Endothelial cell of umbilical vein (primary cell): Measurements from ENCODE around the gene BACH2. TPM values are rescaled to one million over a fixed set of nuclear protein-coding genes. Genes with fewer than 3 reads are reported as not detected.

Experiments used
- BruUV-seq: library from RNA; stranded (reverse); fragments of 400-500 nt; replicated peaks from 2 replicates; lab custom pipeline; 2021; lab: Mats Ljungman, UMichigan
- CTCF ChIA-PET: fragments of 300-600, 350-600 bp; sonication (Branson Sonifier 250); formaldehyde crosslinking; loops from one replicate; lab custom pipeline; 2021; ENCODE audit warnings: antibody characterized with exemption, inconsistent platforms; lab: Charles Lee
- POLR2A ChIA-PET: fragments of 300-600, 350-600 bp; sonication (Branson Sonifier 250); formaldehyde crosslinking; loops from one replicate; lab custom pipeline; 2021; ENCODE audit warnings: antibody characterized with exemption, inconsistent platforms; lab: Charles Lee
- DNase-seq: peaks from one replicate; pipeline ENCODE4 v3.0.0-alpha.2; 2011; ENCODE audit warnings: low read depth, low spot score
- FAIRE-seq: peaks from 2 replicates; lab custom pipeline; 2011; peaks lifted over from hg19 to GRCh38; lab: Jason Lieb, UNC
- H2AFZ ChIP-seq: 2 replicates; pipeline ENCODE4 v1.6.0; 2012; ENCODE audit warnings: low read depth, low read length, control low read depth, inconsistent platforms
- H3K27ac ChIP-seq: 2 replicates; pipeline ENCODE4 v1.5.1; 2011; ENCODE audit warnings: low read depth, mild to moderate bottlenecking, control low read depth, low read length, moderate library complexity; ENCODE audit not compliant: insufficient read depth
- H3K27me3 ChIP-seq, 2 experiments: 2 replicates each; pipeline versions ENCODE4 v1.6.0 to v1.6.1; 2011; ENCODE audit warnings: low read length in 2 of 2, mixed read lengths in 1 of 2; ENCODE audit not compliant: control insufficient read depth in 2 of 2, insufficient read depth in 2 of 2
- H3K36me3 ChIP-seq, 2 experiments: 2 replicates in 1 of 2; 3 replicates in 1 of 2; pipeline ENCODE4 v1.5.1; 2011; ENCODE audit warnings: low read length in 2 of 2, mild to moderate bottlenecking in 1 of 2, moderate library complexity in 1 of 2; ENCODE audit not compliant: control insufficient read depth in 2 of 2, insufficient read depth in 2 of 2; ENCODE audit errors: extremely low read depth in 1 of 2
- H3K4me1 ChIP-seq: 3 replicates; pipeline ENCODE4 v1.5.1; 2011; ENCODE audit warnings: mild to moderate bottlenecking, low read length; ENCODE audit not compliant: control insufficient read depth, insufficient read depth; ENCODE audit errors: extremely low read depth
- H3K4me2 ChIP-seq: 2 replicates; pipeline ENCODE4 v1.6.1; 2011; ENCODE audit warnings: low read length, control low read depth, mixed read lengths; ENCODE audit not compliant: insufficient read depth
- H3K4me3 ChIP-seq, 3 experiments: fragments of 200-600 bp in 1 of 3; sonication (generic), shearing (Covaris generic) in 1 of 3; replicated peaks in 1 of 3; 2 replicates each; pipeline ENCODE4 v1.5.1; 2011 to 2016; ENCODE audit warnings: control low read depth in 3 of 3, low read length in 3 of 3, mild to moderate bottlenecking in 2 of 3, inconsistent platforms in 1 of 3, low read depth in 1 of 3, moderate library complexity in 1 of 3; ENCODE audit not compliant: insufficient read depth in 1 of 3
- H3K79me2 ChIP-seq: 2 replicates; pipeline ENCODE4 v1.6.0; 2012; ENCODE audit warnings: low read length, inconsistent platforms; ENCODE audit not compliant: control insufficient read depth, insufficient read depth
- H3K9ac ChIP-seq: replicated peaks from 2 replicates; pipeline ENCODE3; 2011; ENCODE audit warnings: low read length, control low read depth; ENCODE audit not compliant: insufficient read depth; ENCODE audit errors: extremely low read depth
- H3K9me1 ChIP-seq: replicated peaks from 3 replicates; pipeline ENCODE4 v1.6.0; 2011; ENCODE audit warnings: mild to moderate bottlenecking, low read length; ENCODE audit not compliant: control insufficient read depth, insufficient read depth; ENCODE audit errors: extremely low read depth
- H3K9me3 ChIP-seq: replicated peaks from 2 replicates; pipeline ENCODE4 v1.5.1; 2012; ENCODE audit warnings: low read length, inconsistent platforms; ENCODE audit not compliant: control insufficient read depth, insufficient read depth
- H4K20me1 ChIP-seq: replicated peaks from 2 replicates; pipeline ENCODE3; 2011; ENCODE audit warnings: mild to moderate bottlenecking, low read length; ENCODE audit not compliant: control insufficient read depth, insufficient read depth; ENCODE audit errors: extremely low read depth
- CTCF ChIP-seq, 2 donors: IDR thresholded peaks; 1 replicate in 1 of 2; 2 replicates in 1 of 2; pipeline ENCODE4 v1.5.1; 2011; ENCODE audit warnings: low read length in 2 of 2, mild to moderate bottlenecking in 2 of 2, moderate library complexity in 2 of 2, control low read depth in 1 of 2, inconsistent platforms in 1 of 2, low read depth in 1 of 2; ENCODE audit not compliant: insufficient read depth in 1 of 2; ENCODE audit errors: extremely low read depth in 1 of 2
- EZH2 ChIP-seq: IDR thresholded peaks from 2 replicates; pipeline ENCODE4 v1.6.1; 2012; ENCODE audit warnings: borderline replicate concordance, low read depth, mild to moderate bottlenecking, moderate library complexity, low read length, inconsistent platforms; ENCODE audit not compliant: severe bottlenecking
- FOS ChIP-seq: IDR thresholded peaks from 2 replicates; pipeline ENCODE4 v1.6.1; 2011; ENCODE audit warnings: mild to moderate bottlenecking, low read length, moderate library complexity, borderline replicate concordance; ENCODE audit not compliant: insufficient read depth
- GATA2 ChIP-seq: IDR thresholded peaks from 2 replicates; pipeline ENCODE4 v1.7.0; 2011; ENCODE audit warnings: low read depth, mild to moderate bottlenecking, moderate library complexity, mixed read lengths, low read length; ENCODE audit not compliant: insufficient read length, insufficient read depth
- JUN ChIP-seq: IDR thresholded peaks from 2 replicates; pipeline ENCODE4 v1.6.1; 2011; ENCODE audit warnings: borderline replicate concordance, low read depth; ENCODE audit not compliant: insufficient read length, insufficient read depth
- MAX ChIP-seq: IDR thresholded peaks from 2 replicates; pipeline ENCODE4 v1.6.1; 2011; ENCODE audit not compliant: insufficient read depth, insufficient read length
- MYC ChIP-seq: IDR thresholded peaks from one replicate; pipeline ENCODE4 v1.6.1; 2011; ENCODE audit warnings: mild to moderate bottlenecking, low read depth, low read length
- POLR2A ChIP-seq: IDR thresholded peaks from 2 replicates; pipeline ENCODE4 v1.6.1; 2012; ENCODE audit warnings: low read depth, mild to moderate bottlenecking, control low read depth, low read length
- POLR2AphosphoS5 ChIP-seq: IDR thresholded peaks from 2 replicates; pipeline ENCODE4 v1.6.1; 2012; ENCODE audit warnings: low read depth, mild to moderate bottlenecking, control low read depth, low read length, moderate library complexity; ENCODE audit not compliant: insufficient read depth
- dilution Hi-C: fragments of 300-500 bp; cut with MboI; formaldehyde crosslinking; loops from one replicate; pipeline ENCODE4 v1.15.0; 2019; ENCODE audit warnings: low sequenced_read_pairs; ENCODE audit not compliant: extremely low pct_ligation_motif_present
- intact Hi-C: fragments of 100-400 bp; cut with micrococcal nuclease; formaldehyde crosslinking; loops from one replicate; pipeline ENCODE4 v1.10.0; 2022
- polyA plus RNA-seq, 4 experiments: library from polyadenylated mRNA; depleted of rRNA in 3 of 4; stranded (reverse) in 3 of 4; unstranded in 1 of 4; fragments of >200 nt; gene quantifications; 2 replicates each; pipeline versions ENCODE4 v1.2.1 to v1.2.3, GENCODE V29; 2011 to 2012; ENCODE audit warnings: missing spikeins in 1 of 4
- total RNA-seq: library from RNA; stranded (reverse); gene quantifications from 2 replicates; pipeline ENCODE4 v1.2.3, GENCODE V29; 2021

Gene BACH2
- total and polyA plus RNA-seq, 2 donors (not counting 3 experiments of a cell fraction or from before 2014, with no cell fraction given) = 1.7 to 5.6 TPM

DNA sequence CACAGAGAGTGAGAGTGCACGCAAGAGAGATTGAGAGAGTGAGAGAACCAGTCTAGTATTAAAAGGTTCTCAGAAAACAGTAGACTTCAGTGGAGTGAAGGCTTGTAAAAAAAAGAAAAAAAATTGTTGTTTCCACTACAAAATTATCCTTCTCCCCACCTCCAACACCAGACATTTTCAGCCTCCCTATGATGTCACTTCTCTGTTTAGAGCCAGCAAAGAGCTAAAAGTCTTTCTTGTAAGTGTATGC is 77.8 kb downstream of the BACH2 start:
- Histone ChIP-seq H3K9me1 (no peaks in the 10 kb centered on the region), H3K27ac (peak overlapping the region; percentile 99), H3K4me1 (peaks cover 48% of the 10 kb centered on the region), H3K79me2 (no peaks in the 10 kb centered on the region), H3K27me3 (no peaks in the 10 kb centered on the region), H4K20me1 (no peaks in the 10 kb centered on the region), H3K36me3 (no peaks in the 10 kb centered on the region), H3K4me2 (peak overlapping the region; percentile 86), H3K9me3 (no peaks in the 10 kb centered on the region), H3K9ac (peak overlapping the region; percentile 92), H2AFZ (peak overlapping the region; percentile 74), H3K4me3 (peak overlapping the region in 1 of 3 experiments; percentile 23)
- no peak for DNase-seq
- ChIA-PET POLR2A (interaction anchor here (0.7 to 1.2 kb wide), 7 partner anchors 12 to 252 kb away, joined by 3 to 7 read pairs (median 5); no protein-coding TSS in a partner anchor), CTCF (interaction anchor here (0.7 to 2.9 kb wide), 13 partner anchors 9 to 278 kb away, joined by 3 to 16 read pairs (median 5); no protein-coding TSS in a partner anchor)
- FAIRE-seq = no peak
- intact Hi-C loops (loop anchor here (1.0 to 5.0 kb wide), 13 partner anchors 12 to 1137 kb away; partner anchors contain the start of genes BACH2, MAP3K7 and PNRC1), dilution Hi-C loops (no loop called here)
- no TSS peak for BruUV-seq
- no peak for TF ChIP-seq MYC
- TF ChIP-seq MAX = no peak
- TF ChIP-seq EZH2 = no peak
- TF ChIP-seq POLR2AphosphoS5 = no peak
- TF ChIP-seq GATA2 = no peak
- TF ChIP-seq CTCF (IDR thresholded peaks at IDR 0.05; ENCODE audit: extremely low read depth in 1 of 2, insufficient read depth in 1 of 2, low read depth in 1 of 2, low read length in 2 of 2) = no peak
- TF ChIP-seq FOS = no peak
- TF ChIP-seq JUN = no peak
- no peak for TF ChIP-seq POLR2A
